ENCODE measurements around the gene ZNF609. TPM values are rescaled to one million over a fixed set of nuclear protein-coding genes. Genes with fewer than 3 reads are reported as not detected.

ZNF609 gene
- total RNA-seq, 4 donors from 2014 or later, result 25.2 to 45.5 (median 32.6) TPM

- TF ChIP-seq CTCF (IDR thresholded peaks at IDR 0.05) (no peak), POLR2A (IDR thresholded peaks at IDR 0.05) (no peak)
- no peak overlapping the region for H3K27ac ChIP-seq
- peaks cover 5 to 6% of the 10 kb centered on the region in 2 donors for H3K4me1 ChIP-seq
- H3K9me3 ChIP-seq, result no peaks in the 10 kb centered on the region
- no peak for DNase-seq
- 95 to 96% methylated on average over 2 of the region's 2 CpGs for WGBS, 2 donors
- intact Hi-C loops (cut with DNase I), result no loop called here
- no peak overlapping the region for H3K4me3 ChIP-seq (replicated peaks in 1 of 3)
- no peaks in the 10 kb centered on the region for H3K27me3 ChIP-seq
- no peaks in the 10 kb centered on the region for H3K36me3 ChIP-seq
Observed at GRCh38 chr15:64474846-64475245, 14.5 kb downstream of the ZNF609 start.

- WGBS, 2 donors, result 95 to 97% methylated on average over 1 of the region's 1 CpG
- peaks cover 5 to 6% of the 10 kb centered on the region in 2 donors for H3K4me1 ChIP-seq
- intact Hi-C loops (cut with DNase I), result no loop called here
- H3K27ac ChIP-seq, result no peak overlapping the region
- TF ChIP-seq POLR2A (IDR thresholded peaks at IDR 0.05) (no peak), CTCF (IDR thresholded peaks at IDR 0.05) (no peak)
- DNase-seq, result no peak
- H3K36me3 ChIP-seq, result no peaks in the 10 kb centered on the region
- H3K4me3 ChIP-seq (replicated peaks in 1 of 3), result no peak overlapping the region
- H3K9me3 ChIP-seq, result no peaks in the 10 kb centered on the region
- H3K27me3 ChIP-seq, result no peaks in the 10 kb centered on the region
Observed at GRCh38 chr15:64476550-64476949, 16.2 kb downstream of the ZNF609 start.

- Histone ChIP-seq H3K36me3 (no peaks in the 10 kb centered on the region), H3K4me1 (peaks cover 5 to 6% of the 10 kb centered on the region in 2 donors), H3K27ac (no peak overlapping the region), H3K27me3 (no peaks in the 10 kb centered on the region), H3K9me3 (no peaks in the 10 kb centered on the region), H3K4me3 (replicated peaks in 1 of 3) (no peak overlapping the region)
- 0% methylated on average over 1 of the region's 1 CpG for WGBS, 2 donors
- TF ChIP-seq CTCF (IDR thresholded peaks at IDR 0.05) (no peak), POLR2A (IDR thresholded peaks at IDR 0.05) (no peak)
- no peak for DNase-seq
- intact Hi-C loops (cut with DNase I), result no loop called here
Observed at GRCh38 chr15:64478863-64479262, 18.5 kb downstream of the ZNF609 start.

GRCh38 chr15:64480891-64481290 is 20.5 kb downstream of the ZNF609 start:
- no peaks in the 10 kb centered on the region for H3K36me3 ChIP-seq
- intact Hi-C loops (cut with DNase I), result no loop called here
- H3K4me3 ChIP-seq (replicated peaks in 1 of 3), result no peak overlapping the region
- no peak overlapping the region for H3K27ac ChIP-seq
- TF ChIP-seq CTCF (IDR thresholded peaks at IDR 0.05), result no peak
- TF ChIP-seq POLR2A (IDR thresholded peaks at IDR 0.05), result no peak
- peaks cover 5 to 6% of the 10 kb centered on the region in 2 donors for H3K4me1 ChIP-seq
- 83 to 87% methylated on average over 4 of the region's 4 CpGs for WGBS, 2 donors
- no peak for DNase-seq
- H3K27me3 ChIP-seq, result no peaks in the 10 kb centered on the region
- H3K9me3 ChIP-seq, result no peaks in the 10 kb centered on the region

- Histone ChIP-seq H3K27ac (no peak overlapping the region), H3K9me3 (no peaks in the 10 kb centered on the region), H3K27me3 (no peaks in the 10 kb centered on the region), H3K36me3 (no peaks in the 10 kb centered on the region), H3K4me3 (replicated peaks in 1 of 3) (no peak overlapping the region), H3K4me1 (peaks cover under 1 to 2% of the 10 kb centered on the region in 2 donors)
- intact Hi-C loops (cut with DNase I), result no loop called here
- TF ChIP-seq POLR2A (IDR thresholded peaks at IDR 0.05) (no peak), CTCF (IDR thresholded peaks at IDR 0.05) (no peak)
- no peak for DNase-seq
Observed at GRCh38 chr15:64483749-64484148, 23.4 kb downstream of the ZNF609 start.
